HEK293 (cell line): ENCODE measurements around the gene NCF2.

Experiments
- ZBTB17 ChIP-seq: fragments of 450-650 bp; formaldehyde crosslinking; IDR thresholded peaks from 2 replicates; pipeline ENCODE4 v1.5.1; 2016; ENCODE audit warnings: missing biosample characterization, missing genetic modification characterization
- ZFP41 ChIP-seq: fragments of 450-650 bp; formaldehyde crosslinking; IDR thresholded peaks from 2 replicates; pipeline ENCODE4 v1.5.1; 2016; ENCODE audit warnings: missing biosample characterization, missing genetic modification characterization, borderline replicate concordance
- ZNF324 ChIP-seq: fragments of 450-650 bp; formaldehyde crosslinking; IDR thresholded peaks from 2 replicates; pipeline ENCODE4 v1.5.1; 2016; ENCODE audit warnings: missing biosample characterization, missing genetic modification characterization
- ZNF501 ChIP-seq: fragments of 450-650 bp; formaldehyde crosslinking; IDR thresholded peaks from 2 replicates; pipeline ENCODE4 v1.5.1; 2016; ENCODE audit warnings: missing biosample characterization, missing genetic modification characterization
- TF ChIP-seq, protein P1 (sequence below): fragments of 450-650 bp; formaldehyde crosslinking; IDR thresholded peaks from 2 replicates; pipeline ENCODE4 v1.5.1; 2016; ENCODE audit warnings: missing biosample characterization, missing genetic modification characterization
- TF ChIP-seq, protein P2 (sequence below): fragments of 450-650 bp; formaldehyde crosslinking; IDR thresholded peaks from 2 replicates; pipeline ENCODE4 v1.5.1; 2017; ENCODE audit warnings: missing biosample characterization, missing genetic modification characterization

DNA sequence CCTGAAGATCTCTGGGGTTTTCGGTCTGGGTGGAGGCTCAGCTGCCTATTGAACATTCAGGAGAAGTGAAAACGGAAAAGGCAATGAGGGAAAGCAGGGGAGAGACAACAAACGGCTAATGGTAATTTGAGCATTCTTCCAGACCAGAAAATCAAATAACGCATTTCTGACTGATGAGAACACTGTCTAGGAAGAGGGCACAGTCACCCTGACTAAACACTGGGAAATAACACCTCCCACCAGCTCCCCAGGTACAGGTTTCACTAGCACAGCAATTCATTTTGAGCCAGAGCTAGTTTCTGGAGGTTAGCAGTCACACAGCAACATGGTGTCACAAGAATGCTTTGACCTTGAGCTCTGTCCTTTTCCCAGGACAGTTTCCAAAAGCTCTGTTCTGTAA lies 21.1 kb downstream of the NCF2 start:
- TF ChIP-seq, protein P1, sequence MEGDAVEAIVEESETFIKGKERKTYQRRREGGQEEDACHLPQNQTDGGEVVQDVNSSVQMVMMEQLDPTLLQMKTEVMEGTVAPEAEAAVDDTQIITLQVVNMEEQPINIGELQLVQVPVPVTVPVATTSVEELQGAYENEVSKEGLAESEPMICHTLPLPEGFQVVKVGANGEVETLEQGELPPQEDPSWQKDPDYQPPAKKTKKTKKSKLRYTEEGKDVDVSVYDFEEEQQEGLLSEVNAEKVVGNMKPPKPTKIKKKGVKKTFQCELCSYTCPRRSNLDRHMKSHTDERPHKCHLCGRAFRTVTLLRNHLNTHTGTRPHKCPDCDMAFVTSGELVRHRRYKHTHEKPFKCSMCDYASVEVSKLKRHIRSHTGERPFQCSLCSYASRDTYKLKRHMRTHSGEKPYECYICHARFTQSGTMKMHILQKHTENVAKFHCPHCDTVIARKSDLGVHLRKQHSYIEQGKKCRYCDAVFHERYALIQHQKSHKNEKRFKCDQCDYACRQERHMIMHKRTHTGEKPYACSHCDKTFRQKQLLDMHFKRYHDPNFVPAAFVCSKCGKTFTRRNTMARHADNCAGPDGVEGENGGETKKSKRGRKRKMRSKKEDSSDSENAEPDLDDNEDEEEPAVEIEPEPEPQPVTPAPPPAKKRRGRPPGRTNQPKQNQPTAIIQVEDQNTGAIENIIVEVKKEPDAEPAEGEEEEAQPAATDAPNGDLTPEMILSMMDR (tag by site-specific recombination): no peak
- TF ChIP-seq, protein P2, sequence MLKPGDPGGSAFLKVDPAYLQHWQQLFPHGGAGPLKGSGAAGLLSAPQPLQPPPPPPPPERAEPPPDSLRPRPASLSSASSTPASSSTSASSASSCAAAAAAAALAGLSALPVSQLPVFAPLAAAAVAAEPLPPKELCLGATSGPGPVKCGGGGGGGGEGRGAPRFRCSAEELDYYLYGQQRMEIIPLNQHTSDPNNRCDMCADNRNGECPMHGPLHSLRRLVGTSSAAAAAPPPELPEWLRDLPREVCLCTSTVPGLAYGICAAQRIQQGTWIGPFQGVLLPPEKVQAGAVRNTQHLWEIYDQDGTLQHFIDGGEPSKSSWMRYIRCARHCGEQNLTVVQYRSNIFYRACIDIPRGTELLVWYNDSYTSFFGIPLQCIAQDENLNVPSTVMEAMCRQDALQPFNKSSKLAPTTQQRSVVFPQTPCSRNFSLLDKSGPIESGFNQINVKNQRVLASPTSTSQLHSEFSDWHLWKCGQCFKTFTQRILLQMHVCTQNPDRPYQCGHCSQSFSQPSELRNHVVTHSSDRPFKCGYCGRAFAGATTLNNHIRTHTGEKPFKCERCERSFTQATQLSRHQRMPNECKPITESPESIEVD: no peak
- TF ChIP-seq ZNF324 (tag by site-specific recombination) (no peak), ZNF501 (tag by site-specific recombination) (no peak), ZFP41 (tag by site-specific recombination) (no peak), ZBTB17 (tag by site-specific recombination) (no peak)
